HepG2 (cell line): ENCODE results near the gene CEP43. TPM values are rescaled to one million over a fixed set of nuclear protein-coding genes. Genes with fewer than 3 reads are reported as not detected.
"Not testable (repeated sequence)": the region's sequence is repeated elsewhere in the genome, so short reads cannot be mapped to it uniquely, and the experiment has no call there.

Source experiments
- CCDC6 ChIP-seq: sonication (generic); formaldehyde crosslinking; IDR thresholded peaks from 2 replicates; pipeline ENCODE4 v1.8.1; 2022; ENCODE audit warnings: mild to moderate bottlenecking, missing genetic modification reagents, moderate library complexity
- DNMT1 ChIP-seq: sonication (generic); formaldehyde crosslinking; IDR thresholded peaks from 2 replicates; pipeline ENCODE4 v1.5.1; 2020; ENCODE audit warnings: mild to moderate bottlenecking, missing genetic modification reagents
- EP300 ChIP-seq, 3 experiments: sonication (generic) in 1 of 3; formaldehyde crosslinking in 1 of 3; IDR thresholded peaks; 2 replicates each; pipeline versions ENCODE4 v1.5.1 to v1.6.1; 2011 to 2020; ENCODE audit warnings: low read depth in 2 of 3, low read length in 2 of 3, borderline replicate concordance in 1 of 3, improper control_type of control experiment in 1 of 3, mild to moderate bottlenecking in 1 of 3, missing genetic modification reagents in 1 of 3, moderate library complexity in 1 of 3
- ERF ChIP-seq: IDR thresholded peaks from 2 replicates; pipeline ENCODE4 v1.6.1; 2018; ENCODE audit warnings: missing biosample characterization, missing genetic modification reagents
- GFI1 ChIP-seq: sonication (generic); formaldehyde crosslinking; IDR thresholded peaks from 2 replicates; pipeline ENCODE4 v1.5.0; 2020; ENCODE audit warnings: missing genetic modification reagents, mild to moderate bottlenecking, borderline replicate concordance
- HOXA3 ChIP-seq: sonication (generic); formaldehyde crosslinking; IDR thresholded peaks from 2 replicates; pipeline ENCODE4 v1.5.0; 2020; ENCODE audit warnings: missing genetic modification reagents
- KMT2B ChIP-seq: IDR thresholded peaks from 2 replicates; pipeline ENCODE4 v1.6.1; 2016; ENCODE audit warnings: missing genetic modification reagents, missing compliant biosample characterization
- MXD3 ChIP-seq: IDR thresholded peaks from 2 replicates; pipeline ENCODE4 v1.6.1; 2016; ENCODE audit warnings: mild to moderate bottlenecking, missing biosample characterization, missing genetic modification reagents
- NR0B2 ChIP-seq: sonication (generic); formaldehyde crosslinking; IDR thresholded peaks from 2 replicates; pipeline ENCODE4 v1.4.0; 2020; ENCODE audit warnings: mild to moderate bottlenecking, missing genetic modification reagents
- POGZ ChIP-seq: sonication (generic); formaldehyde crosslinking; IDR thresholded peaks from 2 replicates; pipeline ENCODE4 v1.4.0; 2020; ENCODE audit warnings: mild to moderate bottlenecking, missing genetic modification reagents
- RARA ChIP-seq: IDR thresholded peaks from 2 replicates; pipeline ENCODE4 v1.6.1; 2016; ENCODE audit warnings: missing genetic modification reagents, missing compliant biosample characterization
- SMC3 ChIP-seq: IDR thresholded peaks from 2 replicates; pipeline ENCODE4 v1.6.1; 2011; ENCODE audit warnings: low read length, improper control_type of control experiment
- SP5 ChIP-seq: IDR thresholded peaks from 2 replicates; pipeline ENCODE4 v1.6.1; 2016; ENCODE audit warnings: low read depth, borderline replicate concordance
- STAG1 ChIP-seq: sonication (generic); formaldehyde crosslinking; IDR thresholded peaks from 2 replicates; pipeline ENCODE4 v1.4.0; 2020; ENCODE audit warnings: missing genetic modification reagents
- ZBTB26 ChIP-seq: IDR thresholded peaks from 2 replicates; pipeline ENCODE4 v1.6.1; 2016; ENCODE audit warnings: missing compliant biosample characterization, missing genetic modification reagents, borderline replicate concordance
- ZBTB38 ChIP-seq: sonication (generic); formaldehyde crosslinking; IDR thresholded peaks from 2 replicates; pipeline ENCODE4 v1.5.1; 2020; ENCODE audit warnings: mild to moderate bottlenecking, missing genetic modification reagents
- ZNF331 ChIP-seq: sonication (generic); formaldehyde crosslinking; IDR thresholded peaks from 2 replicates; pipeline ENCODE4 v1.4.0; 2020; ENCODE audit warnings: missing genetic modification reagents
- ZNF605 ChIP-seq: sonication (generic); formaldehyde crosslinking; IDR thresholded peaks from 2 replicates; pipeline ENCODE4 v1.8.0; 2022; ENCODE audit warnings: mild to moderate bottlenecking, missing genetic modification reagents
- ZNF792 ChIP-seq: IDR thresholded peaks from 2 replicates; pipeline ENCODE4 v1.6.1; 2016
- polyA plus RNA-seq, 8 experiments: library from polyadenylated mRNA; depleted of rRNA in 3 of 8; stranded (reverse) in 7 of 8; unstranded in 1 of 8; fragments of >200 nt; fragmentation: Illumina TruSeq in 4 of 8; extraction: Trizol in 4 of 8; gene quantifications; 2 replicates each; pipeline versions ENCODE4 v1.2.1 to v1.2.3, GENCODE V29; 2011 to 2016; ENCODE audit warnings: low read depth in 4 of 8, missing spikeins in 1 of 8, mixed read lengths in 1 of 8; ENCODE audit not compliant: insufficient read depth in 1 of 8
- total RNA-seq, 5 experiments: library from RNA; depleted of rRNA; stranded (reverse); fragments of >200 nt; fragmentation: Illumina TruSeq; extraction: Trizol; gene quantifications; 2 replicates each; pipeline ENCODE4 v1.2.3, GENCODE V29; 2016; ENCODE audit warnings: low read depth in 1 of 5

The CEP43 gene
- total and polyA plus RNA-seq, 2 of the 13 experiments (the other 11 are each of a cell fraction or from before 2014, with no cell fraction given) = 29.3 to 73.9 TPM

GRCh38 chr6:166950892-166951669, 48.1 kb upstream of the CEP43 start (continued):
- TF ChIP-seq HOXA3 = peak; percentile 66
- 0 out of 2 replicates have a peak, but pooled peaks have one; percentile 34 for TF ChIP-seq MXD3 (CRISPR knock-in tag)
- TF ChIP-seq ERF (CRISPR knock-in tag) = 0 out of 2 replicates have a peak, but pooled peaks have one; percentile 35
- TF ChIP-seq ZBTB26 (CRISPR knock-in tag) = 0 out of 2 replicates have a peak, but pooled peaks have one; percentile 14
- peak; percentile 85; the same call in 1 of the 2 replicates for TF ChIP-seq DNMT1
- not testable (repeated sequence) for TF ChIP-seq EP300 (IDR thresholded peaks at IDR 0.05; ENCODE audit: low read depth in 2 of 2, low read length in 2 of 2)
- TF ChIP-seq EP300 (CRISPR knock-in tag; IDR thresholded peaks at IDR 0.05; ENCODE audit: borderline replicate concordance) = peak; percentile 45; the same call in 1 of the 2 replicates
- TF ChIP-seq GFI1 (CRISPR knock-in tag) = 0 out of 2 replicates have a peak, but pooled peaks have one; percentile 33
- TF ChIP-seq RARA (CRISPR knock-in tag) = 0 out of 2 replicates have a peak, but pooled peaks have one; percentile 16
- TF ChIP-seq ZNF792 (CRISPR knock-in tag) = peak; percentile 58; the same call in 1 of the 2 replicates
- TF ChIP-seq CCDC6 (CRISPR knock-in tag) = peak; percentile 54; the same call in 1 of the 2 replicates
- 0 out of 2 replicates have a peak, but pooled peaks have one; percentile 51 for TF ChIP-seq NR0B2 (CRISPR knock-in tag)
- TF ChIP-seq POGZ = 0 out of 2 replicates have a peak, but pooled peaks have one; percentile 33
- peak; percentile 81 for TF ChIP-seq STAG1
- TF ChIP-seq ZNF331 = 0 out of 2 replicates have a peak, but pooled peaks have one; percentile 25
- 0 out of 2 replicates have a peak, but pooled peaks have one; percentile 26 for TF ChIP-seq KMT2B
- TF ChIP-seq ZBTB38 (CRISPR knock-in tag) = peak; percentile 61
- peak; percentile 53; the same call in 1 of the 2 replicates for TF ChIP-seq ZNF605 (CRISPR knock-in tag)
- TF ChIP-seq SMC3 = peak; percentile 70; the same call in 1 of the 2 replicates
- TF ChIP-seq SP5 (CRISPR knock-in tag) = 0 out of 2 replicates have a peak, but pooled peaks have one; percentile 6
